Hypothalamus (tissue), 51 donors: ENCODE measurements around the gene WDR86.

ENCODE experiments used
- DNase-seq, 51 donors: peaks; one replicate each; lab custom pipeline; 2025; lab: John Stamatoyannopoulos, UW

The WDR86 gene

DNA sequence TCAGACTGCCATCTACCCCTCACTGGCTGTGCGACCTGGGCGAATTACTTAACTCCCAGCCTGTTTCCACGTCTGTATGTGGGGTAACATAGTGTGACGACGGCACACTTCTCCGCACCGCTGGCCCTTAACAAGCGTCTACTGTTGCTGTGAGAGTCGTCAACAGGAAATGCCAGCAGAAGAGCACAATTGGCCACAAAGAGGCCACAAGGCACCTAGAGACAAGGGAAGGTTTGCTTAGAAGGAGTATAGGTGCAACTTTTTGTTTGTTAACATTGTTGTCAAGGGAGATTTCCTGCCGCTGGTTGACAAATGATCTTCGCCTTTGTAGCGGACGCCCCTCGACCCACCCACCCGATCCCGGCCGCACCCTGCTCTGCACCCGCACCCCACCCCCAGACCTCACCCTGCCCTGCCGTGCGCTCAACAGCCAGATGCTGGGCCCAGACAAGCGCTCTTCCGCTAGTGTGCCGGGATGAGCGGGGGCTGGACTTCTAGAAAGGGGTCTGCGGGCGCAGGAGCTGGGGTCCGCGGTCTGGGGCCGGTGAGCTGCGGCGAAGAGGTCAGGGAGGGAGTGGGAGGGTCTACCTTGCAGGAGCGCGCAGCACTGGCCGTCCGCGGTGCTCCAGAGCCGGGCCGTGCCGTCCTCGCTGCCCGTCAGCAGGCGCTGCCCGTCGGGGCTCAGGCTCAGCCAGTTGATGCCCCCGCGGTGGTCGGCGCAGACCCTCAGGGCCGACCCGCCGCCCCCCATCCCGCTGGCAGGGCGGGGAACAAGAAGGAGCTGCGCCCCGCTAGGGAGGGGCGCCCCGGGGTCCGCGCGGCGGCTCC is 785 bp downstream of the WDR86 start:
- DNase-seq = peak in 1 of 51 donors; percentile 4

DNA sequence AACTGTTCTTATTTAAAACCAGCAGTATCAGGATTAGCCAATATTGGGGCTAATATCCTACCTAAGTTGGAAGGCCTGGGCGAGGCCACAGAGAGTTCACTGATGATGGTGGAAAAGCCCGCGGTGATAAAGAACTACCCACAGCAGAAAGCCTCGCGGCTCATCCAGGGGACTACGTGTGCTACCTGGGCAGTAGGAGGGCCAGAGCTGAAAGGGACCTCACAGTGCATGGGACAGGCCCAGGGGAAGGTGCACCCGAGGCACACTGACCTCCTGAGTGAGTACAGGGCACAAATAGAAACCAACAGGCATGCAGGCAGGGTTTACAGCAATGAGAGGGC is 1.4 kb downstream of the WDR86 start:
- DNase-seq = no peak

DNA sequence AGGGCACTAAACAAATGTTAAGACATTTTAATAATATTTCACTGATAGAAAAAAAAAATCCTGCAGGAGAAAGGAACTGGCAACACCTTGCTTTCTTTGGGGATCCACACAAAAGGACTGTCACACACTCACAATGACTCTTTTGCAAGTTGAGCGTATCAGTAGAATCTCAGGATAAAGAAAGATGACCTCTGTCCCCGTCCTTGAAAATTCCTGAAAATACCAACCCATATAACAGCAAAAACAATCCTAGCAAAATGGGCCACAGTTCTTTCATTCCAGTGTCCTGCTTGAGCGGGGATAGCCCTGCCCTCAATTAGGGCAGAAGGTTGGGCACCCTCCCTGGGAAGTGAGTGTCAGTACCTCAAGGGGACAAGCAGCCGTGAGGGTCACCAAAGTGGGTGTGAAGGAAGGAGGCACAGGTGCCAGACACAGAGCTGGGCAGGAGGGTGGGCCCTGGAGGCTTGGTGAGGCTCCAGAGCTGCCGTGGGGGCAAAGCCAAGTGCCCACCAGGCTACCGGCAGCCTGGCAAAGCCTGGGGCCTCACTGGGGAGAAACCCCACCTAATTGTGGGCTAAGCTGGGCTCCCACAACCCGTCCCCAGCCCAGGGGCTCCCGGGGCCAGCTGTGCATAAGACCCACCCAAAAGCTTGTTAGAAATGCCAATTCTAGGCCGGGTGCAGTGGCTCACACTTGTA is 2.8 kb downstream of the WDR86 start:
- DNase-seq = no peak

DNA sequence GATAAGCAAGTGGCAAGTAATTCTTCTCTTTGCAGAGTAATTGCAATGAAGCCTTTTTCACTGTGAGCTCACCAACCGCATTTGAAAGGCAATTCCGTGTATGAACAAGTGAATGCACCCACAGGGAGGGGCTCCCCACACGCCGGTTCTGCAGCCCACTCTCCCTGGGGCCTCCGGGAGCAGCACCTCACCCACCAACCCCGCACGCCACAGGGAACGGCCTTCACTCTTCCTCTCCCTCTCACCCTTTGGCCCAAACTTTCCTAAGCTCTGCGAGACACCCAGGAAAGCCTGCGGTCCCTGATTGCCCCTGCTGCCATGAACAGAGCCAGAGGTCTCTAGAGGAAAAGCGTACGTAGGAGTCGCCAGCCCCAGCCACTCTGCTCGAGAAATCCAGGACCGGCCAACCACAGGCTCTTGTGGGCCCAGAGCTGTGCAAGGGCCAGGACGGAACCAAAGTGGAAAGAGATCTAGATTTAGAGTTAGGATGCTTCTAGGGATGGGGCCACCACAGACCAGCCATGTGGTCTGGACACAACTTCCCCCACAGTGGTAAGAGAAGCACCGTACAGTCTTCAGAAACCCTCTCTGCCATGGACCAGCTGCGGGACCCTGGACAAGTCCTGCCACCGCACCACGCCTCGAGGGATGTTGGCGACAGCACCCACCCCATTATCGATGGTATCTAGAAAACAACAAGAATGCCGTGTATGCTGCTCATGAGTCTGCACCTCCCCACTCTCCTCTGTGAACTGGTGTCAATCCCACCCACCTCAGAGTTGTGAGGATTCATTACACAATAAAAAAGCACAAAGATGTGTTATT is 3.6 kb downstream of the WDR86 start:
- no peak for DNase-seq

DNA sequence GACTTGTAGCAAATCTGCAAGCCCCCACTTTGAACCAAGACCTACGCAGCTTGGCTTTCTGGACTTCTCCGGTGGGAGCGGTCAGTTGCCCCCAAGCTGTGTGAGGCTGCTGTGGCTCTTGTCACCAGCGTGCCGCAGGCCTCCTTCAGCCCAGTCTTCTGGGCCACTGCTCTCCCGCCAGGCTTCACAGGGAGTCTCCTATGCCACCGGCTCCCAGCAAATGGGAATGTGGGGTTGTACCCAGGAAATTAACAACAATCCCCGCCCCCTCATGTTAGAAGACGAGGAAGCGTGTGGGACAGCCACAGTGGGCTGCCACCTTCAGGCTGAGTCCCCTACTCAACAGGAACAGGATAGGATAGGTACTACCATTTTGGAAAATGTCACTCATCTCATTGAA is 4.2 kb downstream of the WDR86 start:
- DNase-seq = no peak

DNA sequence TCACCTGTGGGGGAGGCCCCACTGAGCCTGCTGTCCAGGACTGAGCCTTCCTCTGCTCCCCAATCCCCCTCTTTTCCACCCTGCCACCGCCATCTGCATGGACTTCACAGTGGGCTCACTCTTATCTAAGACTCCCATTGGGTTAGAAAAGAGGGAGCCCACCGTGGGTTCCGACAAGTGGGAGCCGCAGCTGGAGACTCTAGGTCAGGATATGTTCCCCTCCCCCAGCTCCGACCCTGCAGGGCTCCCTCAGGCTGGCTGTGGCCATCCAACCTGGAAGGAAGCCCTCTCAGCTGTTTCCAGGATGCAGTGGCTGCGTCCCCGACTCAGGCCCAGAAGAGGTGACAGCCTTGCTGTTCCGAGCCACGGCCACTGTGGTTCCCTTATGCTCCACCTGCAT is 4.8 kb downstream of the WDR86 start:
- DNase-seq = no peak

DNA sequence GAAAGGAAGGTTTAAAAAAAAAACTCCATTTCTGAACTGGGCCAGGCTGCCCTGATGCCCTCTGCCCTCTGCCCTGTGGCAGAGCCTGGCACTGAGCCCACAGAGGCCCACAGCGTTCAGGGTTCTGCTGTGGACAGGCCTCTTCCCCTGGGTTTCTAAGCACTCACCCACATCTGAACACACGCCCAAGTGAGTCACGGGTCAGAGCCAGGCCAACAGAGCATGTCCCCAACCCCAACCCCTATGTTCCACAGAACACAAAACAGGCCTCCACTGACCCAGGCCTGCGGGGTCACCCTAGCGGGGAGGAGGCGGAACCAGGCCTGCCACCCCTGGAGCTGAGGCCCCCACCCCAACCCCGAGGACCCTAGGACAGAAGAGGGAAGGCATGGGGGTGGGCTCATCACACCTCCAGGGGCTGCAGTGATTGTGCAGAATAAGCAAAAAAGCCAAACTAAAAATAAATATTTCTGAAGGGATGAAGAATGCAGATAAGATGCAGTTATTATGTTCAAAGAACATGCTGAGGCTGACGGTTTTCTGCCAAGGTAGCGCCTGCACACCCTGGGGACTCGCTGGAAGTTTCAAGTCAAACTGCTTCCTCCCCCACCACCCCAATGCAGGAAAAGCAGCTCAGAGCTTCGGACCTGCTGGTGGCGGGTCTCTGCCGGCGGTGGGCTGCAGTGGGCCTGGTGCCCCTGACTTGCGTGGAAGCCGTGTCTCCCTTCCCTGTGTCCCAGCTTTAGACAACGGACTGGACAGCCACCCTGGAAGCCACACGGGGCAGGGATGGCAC is 5.4 kb downstream of the WDR86 start:
- DNase-seq = no peak

DNA sequence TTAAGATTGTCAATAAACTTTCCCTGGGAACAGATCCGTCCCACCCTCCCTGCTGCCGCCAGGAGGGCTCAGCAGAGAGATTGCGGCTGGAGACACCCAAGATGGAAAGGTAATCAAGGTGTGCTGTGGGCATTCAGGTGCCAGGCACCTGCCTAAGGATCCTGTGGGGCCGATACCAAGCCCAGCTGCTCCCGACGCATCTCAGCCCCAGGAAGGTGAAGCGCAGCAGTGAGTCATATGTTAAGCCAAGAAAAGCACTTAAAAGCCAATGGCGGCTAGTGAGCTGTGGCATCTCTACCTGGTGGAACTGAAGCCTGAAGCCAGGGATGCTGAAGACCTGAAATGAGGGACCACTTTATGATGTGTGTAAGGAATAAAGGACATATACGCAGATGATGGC is 6.1 kb downstream of the WDR86 start:
- no peak for DNase-seq

DNA sequence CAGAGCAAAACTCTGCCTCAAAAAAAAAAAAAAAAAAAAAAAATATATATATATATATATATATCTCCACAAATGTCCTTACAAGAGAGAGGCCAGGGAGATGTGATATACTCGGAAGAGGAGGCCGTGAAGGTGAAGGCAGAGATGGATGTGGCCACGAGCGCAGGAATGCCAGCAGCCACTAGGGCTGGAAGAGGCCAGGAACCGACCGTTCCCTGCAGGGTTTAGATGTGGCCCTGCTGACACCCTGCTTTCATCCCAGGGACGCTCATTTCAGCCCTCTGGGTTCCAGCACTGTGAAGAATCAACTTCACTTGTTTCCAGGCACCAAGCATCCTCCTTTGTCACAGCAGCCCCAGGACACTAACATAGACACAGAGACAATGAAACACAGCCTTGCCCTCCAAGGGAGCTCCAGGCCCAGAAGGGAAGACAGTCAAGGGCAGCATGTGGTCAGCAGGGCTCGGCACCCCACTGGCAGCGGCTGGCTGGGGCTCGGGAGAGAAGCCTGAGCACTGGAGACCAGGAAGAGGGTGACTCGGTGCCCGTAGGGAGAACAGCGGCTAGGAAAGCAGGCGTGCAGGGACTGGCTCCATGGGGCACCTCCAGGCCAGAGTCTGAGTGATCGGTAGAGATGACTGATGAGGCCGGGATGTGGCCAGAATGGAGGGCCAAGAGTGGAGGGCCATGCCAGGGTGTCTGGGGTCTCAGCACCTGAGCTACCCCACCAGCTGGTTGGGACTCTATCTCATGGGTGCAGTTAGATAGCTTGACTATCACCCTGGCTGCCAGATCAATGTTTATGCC is 7.6 kb downstream of the WDR86 start:
- DNase-seq = no peak

DNA sequence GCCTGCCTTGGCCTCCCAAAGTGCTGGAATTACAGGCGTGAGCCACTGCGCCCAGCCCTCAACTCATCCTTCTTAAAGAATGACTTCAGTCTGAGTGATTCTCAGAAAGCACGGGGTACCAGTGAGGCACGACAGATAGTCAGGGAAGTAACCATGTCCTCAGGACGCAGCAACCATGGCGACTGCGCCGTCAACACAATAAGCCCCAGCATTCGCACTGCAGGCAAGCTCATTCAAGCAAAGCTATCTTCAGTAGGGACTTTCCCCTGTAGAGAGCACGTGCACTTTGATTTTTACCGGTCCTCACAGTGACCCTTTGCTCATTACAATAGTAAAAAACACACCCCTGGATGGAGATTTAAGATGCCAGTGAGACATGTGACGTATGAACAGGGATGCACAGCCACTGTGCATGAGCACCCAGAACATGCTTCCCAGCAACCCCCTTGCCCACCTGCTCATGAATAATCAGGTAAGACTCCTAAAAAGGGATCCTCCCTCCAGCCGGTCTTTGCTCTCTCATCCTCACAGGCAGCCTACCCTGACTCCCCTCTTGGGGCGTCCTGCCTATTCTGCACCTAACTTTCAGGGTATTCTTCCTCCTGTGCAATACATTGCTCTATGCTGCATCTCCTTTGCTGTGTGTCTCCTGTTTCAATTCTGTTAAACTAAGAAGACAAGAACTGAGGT is 9.1 kb downstream of the WDR86 start:
- no peak for DNase-seq

DNA sequence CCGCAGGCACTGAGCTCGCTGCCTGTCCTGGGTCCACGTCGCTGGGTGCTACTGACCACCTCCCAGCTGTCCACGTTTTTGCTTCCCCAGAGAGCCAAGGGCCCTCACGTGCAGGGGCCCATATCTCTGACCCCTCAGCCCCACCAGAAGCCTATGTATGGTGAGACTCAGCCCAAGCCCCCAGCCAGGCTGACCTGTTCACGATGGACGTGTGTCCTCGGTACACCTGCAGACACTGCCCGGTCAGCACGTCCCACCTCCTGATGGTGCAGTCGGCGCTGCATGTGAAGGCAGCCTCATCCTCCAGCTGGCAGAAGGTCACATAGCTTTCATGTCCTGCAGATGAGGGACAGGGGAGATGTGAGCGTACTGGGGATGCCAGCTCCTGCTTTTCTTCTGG is 9.9 kb downstream of the WDR86 start:
- DNase-seq = no peak

DNA sequence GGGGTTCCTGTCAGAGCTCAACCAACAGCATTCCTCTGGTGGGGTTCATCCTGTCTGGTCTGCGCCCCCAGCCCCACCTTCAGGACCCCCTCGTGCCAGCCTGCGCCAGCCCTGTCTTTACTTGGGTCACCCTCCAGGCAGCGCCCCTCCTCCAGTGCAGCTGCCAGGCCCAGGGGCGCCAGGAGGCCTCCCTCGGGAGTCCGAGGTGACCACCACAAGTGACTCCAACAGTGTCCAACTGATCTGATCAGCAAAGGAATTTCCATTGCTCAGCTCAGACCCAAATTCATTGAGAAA is 10.6 kb downstream of the WDR86 start:
- no peak for DNase-seq

DNA sequence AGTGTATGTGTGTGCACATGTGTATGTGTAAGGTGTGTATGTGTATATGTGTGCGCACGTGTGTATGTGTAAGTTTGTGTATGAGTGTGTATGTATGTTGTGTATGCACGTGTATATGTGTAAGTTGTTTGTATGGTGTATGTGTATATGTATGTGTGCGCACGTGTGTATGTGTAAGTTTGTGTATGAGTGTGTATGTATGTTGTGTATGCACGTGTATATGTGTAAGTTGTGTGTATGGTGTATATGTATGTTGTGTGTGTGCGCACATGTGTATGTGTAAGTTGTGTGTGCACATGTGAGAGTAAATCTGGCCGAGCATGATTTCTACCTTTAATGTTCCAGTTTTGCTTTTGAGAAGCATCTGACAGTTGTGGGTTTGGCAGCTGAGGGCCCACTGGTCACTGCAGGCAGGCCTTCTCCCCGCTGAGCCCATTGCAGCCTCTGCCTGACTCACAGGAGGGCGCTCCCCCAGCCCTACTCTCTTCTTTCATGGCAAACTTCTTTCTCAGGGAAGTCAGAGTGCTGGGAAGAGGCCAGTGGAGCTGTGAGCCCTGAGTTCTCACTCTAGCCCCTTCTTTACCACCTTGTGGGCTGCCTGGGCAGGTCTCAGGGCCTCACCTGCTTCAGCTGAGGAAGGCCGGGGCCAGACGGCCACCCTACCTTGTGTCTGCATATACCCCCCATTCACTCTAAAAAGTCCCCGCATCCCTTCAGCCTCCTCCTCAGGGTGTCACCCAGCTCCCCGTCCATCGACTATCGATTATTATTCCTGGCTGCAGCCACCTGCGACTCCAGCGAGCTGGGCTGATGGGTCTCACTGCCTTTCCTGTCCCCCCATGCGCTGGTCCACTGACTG is 11.2 kb downstream of the WDR86 start:
- DNase-seq = no peak

DNA sequence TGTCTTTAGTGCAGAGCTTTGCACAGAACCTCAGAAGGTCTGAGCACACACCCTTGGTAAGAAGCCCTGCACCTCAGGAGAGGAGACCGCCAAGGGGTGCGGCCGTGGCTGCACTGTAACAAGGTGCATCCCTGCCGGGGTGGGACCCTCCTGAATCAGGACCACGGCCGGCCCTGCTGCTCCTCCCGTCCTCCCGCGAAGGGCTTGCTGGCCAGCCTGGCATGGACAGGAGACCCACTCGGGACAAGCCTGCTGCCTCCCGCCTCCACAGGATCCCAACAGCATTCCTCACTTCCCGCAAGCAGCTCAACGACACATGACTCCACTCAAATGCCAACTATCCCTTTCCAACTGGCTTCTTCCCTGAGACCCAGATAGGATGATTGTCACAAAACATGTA is 12.8 kb downstream of the WDR86 start:
- DNase-seq = no peak

DNA sequence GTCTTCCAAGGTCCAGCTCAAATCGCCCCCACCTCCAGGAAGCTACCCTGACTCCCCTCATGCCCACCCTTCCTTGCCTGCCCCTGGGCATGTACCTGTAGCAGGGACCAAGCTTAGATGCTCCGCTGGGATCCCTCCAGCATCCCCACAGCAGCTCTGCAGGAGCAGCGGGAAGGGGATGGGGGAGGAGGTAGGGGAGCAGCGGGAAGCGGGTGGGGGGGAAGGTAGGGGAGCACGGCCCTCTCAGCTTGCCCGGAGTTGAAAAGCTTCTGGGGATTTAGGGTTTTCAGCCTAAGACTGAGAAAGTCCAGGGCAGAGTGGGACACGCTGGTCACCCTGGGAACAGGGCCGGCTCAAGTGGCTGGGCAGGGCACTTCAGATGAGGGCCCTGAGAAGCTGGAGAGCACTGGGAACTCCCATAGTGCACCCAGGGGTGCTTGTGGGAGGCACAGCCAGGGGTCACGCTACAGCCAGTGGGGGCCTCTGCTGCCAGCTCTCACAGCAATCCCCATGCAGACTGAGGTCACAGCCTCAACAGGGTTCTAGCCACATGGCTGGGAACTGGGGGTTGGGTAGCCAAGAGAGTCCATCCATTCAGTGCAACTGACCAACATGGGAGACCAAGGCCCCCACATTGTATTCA is 13.4 kb downstream of the WDR86 start:
- DNase-seq = no peak

DNA sequence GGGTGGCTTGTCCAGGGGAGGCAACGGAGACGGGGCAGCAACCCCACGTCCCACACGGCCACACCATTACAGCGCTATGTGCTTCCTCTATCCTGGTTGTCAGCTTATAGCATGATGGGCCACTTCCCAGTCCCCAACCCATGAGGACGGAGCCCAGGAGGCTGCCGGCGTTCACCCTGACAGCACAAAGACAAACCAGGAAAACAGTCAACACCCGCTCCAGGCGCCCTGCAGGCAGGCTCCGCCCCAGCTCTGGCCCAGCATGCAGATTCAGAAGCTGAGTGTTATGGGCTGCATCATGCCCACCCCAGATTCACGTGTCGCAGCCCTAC is 14.8 kb downstream of the WDR86 start:
- no peak for DNase-seq

DNA sequence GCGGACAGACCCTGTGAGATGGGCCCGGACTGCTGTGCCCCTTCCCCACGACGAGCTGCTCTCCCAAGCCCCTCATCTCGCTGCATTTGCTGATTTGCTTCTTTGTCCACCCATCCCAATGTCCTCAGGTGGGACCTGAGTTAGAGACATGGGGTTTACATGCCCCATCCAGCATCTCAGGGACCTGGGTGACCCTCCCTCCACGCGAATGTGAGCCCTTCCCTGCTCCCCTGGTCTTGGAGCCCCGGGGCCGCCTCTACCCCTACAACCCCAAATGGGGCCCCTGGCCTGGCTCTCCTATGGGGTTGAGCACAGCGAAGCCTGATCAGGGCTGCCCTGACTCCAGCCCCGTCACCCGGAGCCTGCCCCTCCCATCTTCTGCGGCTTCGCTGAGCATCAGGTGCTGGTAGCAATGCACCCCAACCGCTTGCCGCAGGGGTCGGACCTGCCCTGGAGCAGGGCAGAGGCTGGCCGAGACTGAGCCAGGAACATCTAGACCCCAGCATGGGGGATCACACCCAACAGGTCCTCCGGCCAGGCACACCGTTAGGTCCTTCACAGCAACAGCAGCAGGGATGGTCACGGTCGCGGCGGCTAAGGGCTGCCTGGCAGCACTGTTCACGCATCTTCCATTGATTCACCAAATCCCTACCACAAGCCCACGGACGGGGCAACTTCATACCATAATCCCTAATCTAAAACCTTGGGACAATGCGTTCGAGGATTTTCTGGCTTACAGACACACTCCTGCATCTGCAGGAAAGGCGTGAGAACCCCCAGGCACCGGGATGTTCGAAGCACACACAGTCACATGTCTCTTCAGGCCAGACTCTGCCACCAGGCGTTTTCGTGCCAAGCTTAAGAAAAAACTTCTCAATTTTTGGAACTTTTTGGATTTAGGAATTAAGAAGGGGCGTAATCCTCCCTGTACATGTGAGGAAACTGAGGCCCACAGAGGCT is 15.5 kb downstream of the WDR86 start:
- DNase-seq = no peak
